Heart left ventricle (tissue), 16 donors: ENCODE results near the gene GPR15LG. TPM values are rescaled to one million over a fixed set of nuclear protein-coding genes. Genes with fewer than 3 reads are reported as not detected.
"Not testable (repeated sequence)": the region's sequence is repeated elsewhere in the genome, so short reads cannot be mapped to it uniquely, and the experiment has no call there.

Experiments used
- ATAC-seq, 4 donors: fragments of 200-7000 bp; cut with Tn5 transposase; one replicate each; pipeline ENCODE4 v1.9.1; 2020 to 2022; ENCODE audit warnings: moderate library complexity in 4 of 4, mild to moderate bottlenecking in 3 of 4, moderate number of reproducible peaks in 1 of 4
- DNase-seq, 5 donors: peaks; one replicate each; pipeline ENCODE4 v3.0.0-alpha.2; 2020
- H3K27ac ChIP-seq, 12 donors: fragments of 200-600 bp; sonication (generic) in 4 of 12; one replicate each; pipeline versions ENCODE4 v1.5.0 to v1.8.0; 2016 to 2022; ENCODE audit warnings: mild to moderate bottlenecking in 2 of 12
- H3K27me3 ChIP-seq, 9 donors: fragments of 200-600 bp; sonication (generic) in 2 of 9; one replicate each; pipeline versions ENCODE4 v1.5.1 to v1.8.0; 2016 to 2022; ENCODE audit warnings: mild to moderate bottlenecking in 3 of 9
- H3K36me3 ChIP-seq, 9 donors: fragments of 200-600 bp; sonication (generic) in 2 of 9; one replicate each; pipeline versions ENCODE4 v1.5.0 to v1.8.0; 2018 to 2022; ENCODE audit warnings: mild to moderate bottlenecking in 2 of 9
- H3K4me1 ChIP-seq, 12 donors: fragments of 200-600 bp; sonication (generic) in 4 of 12; one replicate each; pipeline versions ENCODE4 v1.5.0 to v1.8.0; 2016 to 2022; ENCODE audit warnings: mild to moderate bottlenecking in 3 of 12
- H3K4me3 ChIP-seq, 12 donors: fragments of 200-600 bp; sonication (generic) in 4 of 12; one replicate each; pipeline versions ENCODE4 v1.5.0 to v1.8.0; 2017 to 2022; ENCODE audit warnings: mild to moderate bottlenecking in 9 of 12, moderate library complexity in 4 of 12
- H3K9me3 ChIP-seq, 12 donors: fragments of 200-600 bp; sonication (generic) in 4 of 12; one replicate each; pipeline versions ENCODE4 v1.5.0 to v1.8.0; 2016 to 2022; ENCODE audit warnings: mild to moderate bottlenecking in 1 of 12
- POLR2A ChIP-seq, 2 donors: fragments of 450-650 bp; IDR thresholded peaks; one replicate each; pipeline ENCODE4 v1.6.1; 2017; ENCODE audit warnings: antibody characterized with exemption in 2 of 2, mild to moderate bottlenecking in 2 of 2, moderate library complexity in 2 of 2
- WGBS, 4 donors: extraction: QIAGEN DNeasy Blood & Tissue Kit in 2 of 4; methylation state at CpG; one replicate each; pipeline versions ENCODE4 v1.1.5 to v1.1.7; 2013 to 2018; 5-methylcytosine and 5-hydroxymethylcytosine counted together
- intact Hi-C, 10 donors: fragments of 100-400 bp; cut with DNase I; formaldehyde crosslinking; loops; one replicate each; pipeline versions ENCODE4 v1.11.1 to v1.14.2; 2022
- long read RNA-seq, 3 donors: library from polyadenylated mRNA; unstranded; transcript quantifications; one replicate each; pipeline ENCODE4 v2.0.0, GENCODE V29; 2020 to 2021
- polyA plus RNA-seq, 2 donors: library from polyadenylated mRNA; stranded (reverse); fragments of 200-250 nt; gene quantifications; one replicate each; pipeline ENCODE4 v1.2.3, GENCODE V29; 2013
- total RNA-seq, 9 donors: library from RNA; depleted of rRNA in 2 of 9; stranded (reverse); fragments of >200 nt in 2 of 9; fragmentation: NEBNext Ultra II Directional in 3 of 9; extraction: Animal tissue kit (Norgen Biotek cat#: 25700) in 3 of 9; gene quantifications; one replicate each; pipeline versions ENCODE4 v1.1.0 to v1.2.4, GENCODE V29; 2016 to 2023
- TF ChIP-seq, protein P1 (sequence below), 12 donors: fragments of 200-600 bp; sonication (generic) in 4 of 12; IDR thresholded peaks; one replicate each; pipeline versions ENCODE4 v1.5.0 to v1.8.0; 2018 to 2022; ENCODE audit warnings: antibody characterized with exemption in 12 of 12, mild to moderate bottlenecking in 5 of 12
- donor health status: ischemic (EF 13 %, LVEDD 7.1; RV severe dilation, severe dysfunction).
- donor health status: healthy with polysubstance abuse.
- donor health status: DM: no; HTN: yes; CAD: no.
- donor health status: DM: no; HTN: no; CAD: no.
- donor health status: ischemic (EF 25% LVEDD 6.9; RV normal size, moderate dysfunction).
- donor health status: ischemic (EF 25% LVEDD 5.7; RV mildly dilated, moderate dysfunction).
- donor health status: healthy.
- donor health status: DM: yes; HTN: yes; CAD: no.
- donor health status: ischemic (EF 35%, LVEDD 5.7; RV mildly dilated, moderate dysfunction).
- donor health status: nonischemic (EF 11% LVEDD 7.7; RV severe dilation, severe dysfunction).
- donor health status: DM: yes; HTN: yes; CAD: no.
- donor health status: PGD.
- donor health status: ischemic (EF 29% LVEDD 5.4; RV normal size, mild dysfunction).
- donor health status: nonischemic (EF 23%, LVEDD 6.1; RV moderate dilation, normal function).

GPR15LG gene
- not detected for total RNA-seq
- under 1 TPM in 1 of 2 donors, not detected in 1; 0.11 TPM for polyA plus RNA-seq
- long read RNA-seq, donor 1, result 0 reads
- long read RNA-seq, donor 2, result 0 reads
- long read RNA-seq, donor 3, result 0 reads

DNA sequence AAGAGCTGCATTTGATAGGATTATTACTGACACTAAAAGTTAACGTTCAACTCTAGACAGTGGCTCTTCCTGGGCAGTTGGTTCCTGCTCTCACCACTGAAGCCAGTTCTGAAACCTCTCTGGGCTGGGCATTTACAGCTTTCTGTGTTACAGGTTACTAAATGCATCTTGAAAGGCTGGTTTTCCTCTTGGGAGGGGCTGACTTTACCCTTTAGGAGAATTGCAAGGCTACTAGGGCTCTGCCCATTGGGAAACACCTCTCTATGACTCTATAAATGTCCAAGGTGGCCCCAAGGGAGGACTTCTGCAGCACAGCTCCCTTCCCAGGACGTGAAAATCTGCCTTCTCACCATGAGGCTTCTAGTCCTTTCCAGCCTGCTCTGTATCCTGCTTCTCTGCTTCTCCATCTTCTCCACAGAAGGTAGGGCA, at the start of gene GPR15LG:
Gene GPR15LG, plus strand, starts transcription at position 301 of the 429 bp plus-strand sequence. Its CDS starts 51 bp downstream, at position 352.
- TF ChIP-seq, protein P1, sequence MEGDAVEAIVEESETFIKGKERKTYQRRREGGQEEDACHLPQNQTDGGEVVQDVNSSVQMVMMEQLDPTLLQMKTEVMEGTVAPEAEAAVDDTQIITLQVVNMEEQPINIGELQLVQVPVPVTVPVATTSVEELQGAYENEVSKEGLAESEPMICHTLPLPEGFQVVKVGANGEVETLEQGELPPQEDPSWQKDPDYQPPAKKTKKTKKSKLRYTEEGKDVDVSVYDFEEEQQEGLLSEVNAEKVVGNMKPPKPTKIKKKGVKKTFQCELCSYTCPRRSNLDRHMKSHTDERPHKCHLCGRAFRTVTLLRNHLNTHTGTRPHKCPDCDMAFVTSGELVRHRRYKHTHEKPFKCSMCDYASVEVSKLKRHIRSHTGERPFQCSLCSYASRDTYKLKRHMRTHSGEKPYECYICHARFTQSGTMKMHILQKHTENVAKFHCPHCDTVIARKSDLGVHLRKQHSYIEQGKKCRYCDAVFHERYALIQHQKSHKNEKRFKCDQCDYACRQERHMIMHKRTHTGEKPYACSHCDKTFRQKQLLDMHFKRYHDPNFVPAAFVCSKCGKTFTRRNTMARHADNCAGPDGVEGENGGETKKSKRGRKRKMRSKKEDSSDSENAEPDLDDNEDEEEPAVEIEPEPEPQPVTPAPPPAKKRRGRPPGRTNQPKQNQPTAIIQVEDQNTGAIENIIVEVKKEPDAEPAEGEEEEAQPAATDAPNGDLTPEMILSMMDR (IDR thresholded peaks at IDR 0.05), result no peak
- no peak for TF ChIP-seq POLR2A (IDR thresholded peaks at IDR 0.05)
- Histone ChIP-seq H3K27me3 (no peaks in the 10 kb centered on the region), H3K4me3 (no peak within 1 kb of the TSS), H3K36me3 (no peaks in the 10 kb centered on the region), H3K4me1 (peaks cover 0 to 12% (median 0%) of the 10 kb centered on the region in 12 donors), H3K27ac (no peak within 1 kb of the TSS), H3K9me3 (no peaks in the 10 kb centered on the region)
- ATAC-seq, result no peak
- WGBS, 4 donors, result 49 to 77% (median 69%) methylated on average over 2 of the region's 2 CpGs
- intact Hi-C loops, result no loop called here
- DNase-seq, result no peak

DNA sequence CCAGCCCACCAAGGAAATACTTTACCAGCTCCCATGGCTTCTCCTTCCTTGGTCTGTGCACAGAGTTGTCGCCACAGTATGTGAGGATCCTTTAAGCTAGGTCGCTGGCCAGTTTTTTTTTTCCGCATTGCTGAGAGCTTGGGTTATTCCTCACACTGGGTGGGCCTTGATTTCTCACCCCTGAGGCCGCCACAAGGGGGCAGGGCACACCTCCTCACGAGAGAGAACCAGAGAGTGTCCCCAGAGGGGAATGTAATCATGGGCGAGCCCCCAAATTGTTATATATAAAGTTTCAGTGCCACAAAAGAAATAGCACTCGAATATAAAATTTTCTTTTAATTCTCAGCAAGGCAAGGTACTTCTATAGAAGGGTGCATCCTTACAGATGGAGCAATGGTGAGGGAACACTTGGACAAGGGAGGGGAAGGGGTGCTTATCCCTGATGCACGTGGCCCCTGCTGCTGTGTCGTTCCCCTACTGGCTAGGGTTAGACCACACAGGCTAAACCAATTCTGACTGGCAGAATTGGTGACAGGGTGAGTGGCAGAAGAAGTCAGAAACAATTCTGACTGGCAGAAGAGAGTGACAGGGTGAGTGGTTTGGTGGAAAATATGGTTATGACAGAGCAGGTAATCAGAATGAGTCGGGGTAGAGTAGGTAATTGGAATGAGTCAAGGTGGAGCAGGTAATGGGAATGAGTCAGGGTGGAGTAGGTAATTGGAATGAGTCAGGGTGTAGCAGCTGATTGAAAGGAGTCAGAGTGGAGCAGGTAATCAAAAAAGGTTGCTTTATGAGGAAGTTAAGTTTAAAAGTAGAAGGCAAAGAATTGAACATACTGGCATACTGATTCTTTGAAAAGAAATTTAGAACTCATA, 47.5 kb upstream of the GPR15LG start:
- H3K36me3 ChIP-seq, H3K4me1 ChIP-seq, DNase-seq, H3K4me3 ChIP-seq, intact Hi-C loops, H3K27me3 ChIP-seq, H3K27ac ChIP-seq, ATAC-seq: not testable (repeated sequence)
- peaks cover 0 to 31% (median 9%) of the 10 kb centered on the region in 12 donors for H3K9me3 ChIP-seq
- WGBS, 4 donors, result 78 to 81% (median 79%) methylated on average over 10 of the region's 10 CpGs

DNA sequence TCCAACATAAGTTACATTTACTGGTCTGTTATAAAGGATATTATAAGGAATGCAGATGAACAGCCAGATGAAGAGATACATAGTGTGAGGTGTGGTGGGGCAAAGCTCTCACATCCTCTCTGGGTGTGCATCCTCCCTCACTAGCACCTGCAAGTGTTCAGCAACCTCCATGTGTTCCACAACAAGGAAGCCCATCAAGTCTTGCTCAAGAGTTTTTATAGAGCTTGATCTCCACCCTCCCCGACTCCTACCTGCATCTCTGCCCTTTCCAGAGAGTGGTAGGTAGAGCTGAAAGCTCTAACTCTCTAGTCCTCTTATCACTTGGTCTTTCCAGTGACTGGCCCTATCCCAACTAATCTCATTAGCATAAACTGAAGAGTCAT, 46.8 kb upstream of the GPR15LG start:
- WGBS, 4 donors, result 75 to 87% (median 81%) methylated on average over 1 of the region's 1 CpG
- Histone ChIP-seq H3K27me3 (peaks cover 0 to 9% (median 0%) of the 10 kb centered on the region in 9 donors), H3K9me3 (peaks cover 0 to 31% (median 9%) of the 10 kb centered on the region in 12 donors), H3K27ac (no peak overlapping the region), H3K4me1 (no peaks in the 10 kb centered on the region), H3K36me3 (no peaks in the 10 kb centered on the region), H3K4me3 (no peak overlapping the region)
- no peak for TF ChIP-seq POLR2A (IDR thresholded peaks at IDR 0.05)
- TF ChIP-seq, protein P1 (IDR thresholded peaks at IDR 0.05), result no peak
- intact Hi-C loops, result no loop called here
- ATAC-seq, result no peak
- DNase-seq, result no peak

DNA sequence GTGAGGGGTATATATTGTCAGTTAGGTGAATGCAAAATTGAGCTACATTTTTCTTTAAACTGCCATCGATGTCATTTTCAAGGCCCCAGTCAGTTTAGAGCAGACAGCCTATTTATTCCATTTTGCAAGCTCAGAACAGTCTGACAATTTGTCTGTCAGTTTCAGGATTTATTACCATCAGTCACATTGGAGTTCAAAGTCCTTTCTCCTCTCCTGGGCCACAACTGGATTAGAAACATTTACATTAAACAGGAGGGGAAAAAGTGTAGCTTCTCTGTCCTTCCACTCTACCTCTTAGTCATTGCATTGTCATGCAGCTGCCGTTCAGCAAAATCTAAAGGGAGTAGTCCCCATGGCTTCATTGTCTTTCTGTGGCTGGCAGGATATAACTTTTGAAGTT, 37.8 kb upstream of the GPR15LG start:
- WGBS, 4 donors, result 66 to 74% (median 70%) methylated on average over 2 of the region's 2 CpGs
- no peak for ATAC-seq

More for the DNA sequence above, 37.8 kb upstream of the GPR15LG start:
- Histone ChIP-seq H3K4me3 (no peak overlapping the region), H3K4me1 (peaks cover 3 to 13% (median 8%) of the 10 kb centered on the region in 12 donors), H3K27ac (no peak overlapping the region), H3K9me3 (no peaks in the 10 kb centered on the region), H3K36me3 (no peaks in the 10 kb centered on the region), H3K27me3 (no peaks in the 10 kb centered on the region)
- intact Hi-C loops, result no loop called here
- TF ChIP-seq, protein P1 (IDR thresholded peaks at IDR 0.05), result no peak
- no peak for TF ChIP-seq POLR2A (IDR thresholded peaks at IDR 0.05)
- no peak for DNase-seq
